GM19467 (cell line): ENCODE measurements around the gene PPFIA3.
"Not testable (repeated sequence)": the region's sequence is repeated elsewhere in the genome, so short reads cannot be mapped to it uniquely, and the experiment has no call there.

Experiments used
- ATAC-seq: cut with Tn5 transposase; IDR thresholded peaks from one replicate; pipeline ENCODE4 v1.9.1; 2021; ENCODE audit warnings: mild to moderate bottlenecking, moderate library complexity; ENCODE audit not compliant: unreplicated experiment

The PPFIA3 gene

GRCh38 chr19:49173198-49173597 is 53.9 kb downstream of the PPFIA3 start:
- ATAC-seq = no peak

GRCh38 chr19:49180659-49181058 is 61.3 kb downstream of the PPFIA3 start:
- no peak for ATAC-seq

- ATAC-seq = not testable (repeated sequence)
These were observed 62.9 kb downstream of the PPFIA3 start for GRCh38 chr19:49182010-49182847.

- ATAC-seq = no peak
These were observed 63.6 kb downstream of the PPFIA3 start for GRCh38 chr19:49182848-49183375.

GRCh38 chr19:49186108-49186507 is 66.8 kb downstream of the PPFIA3 start:
- no peak for ATAC-seq

- ATAC-seq = no peak
These were observed 69.4 kb downstream of the PPFIA3 start for GRCh38 chr19:49188626-49189200.

- ATAC-seq = no peak
These were observed 69.9 kb downstream of the PPFIA3 start for GRCh38 chr19:49189259-49189658.

- no peak for ATAC-seq
These were observed 71.4 kb downstream of the PPFIA3 start for GRCh38 chr19:49190781-49191180.

- ATAC-seq = no peak
These were observed 74.6 kb downstream of the PPFIA3 start for GRCh38 chr19:49193822-49194394.

GRCh38 chr19:49194408-49194807 is 75.1 kb downstream of the PPFIA3 start:
- ATAC-seq = no peak

GRCh38 chr19:49196527-49197240 is 77.3 kb downstream of the PPFIA3 start:
- ATAC-seq = no peak

- ATAC-seq = no peak
These were observed 81.0 kb downstream of the PPFIA3 start for GRCh38 chr19:49200238-49200862.
